ENCODE measurements around the gene KLHL33.

The KLHL33 gene

GRCh38 chr14:20380681-20381080 lies 55.3 kb downstream of the KLHL33 start:
- Histone ChIP-seq H3K4me1 (ENCODE audit: control insufficient read depth in 1 of 2, insufficient read depth in 2 of 2, low read length in 2 of 2) (no peaks in the 10 kb centered on the region), H3K23ac (ENCODE audit: low read length) (no peak overlapping the region), H3K18ac (ENCODE audit: low read length) (no peak overlapping the region), H3K4ac (ENCODE audit: low read depth, low read length) (no peak overlapping the region), H2BK12ac (ENCODE audit: low read length) (no peak overlapping the region), H2AFZ (ENCODE audit: insufficient read depth, low read length, poor library complexity) (no peak overlapping the region), H2BK5ac (ENCODE audit: low read depth, low read length, poor library complexity) (no peak overlapping the region), H3K14ac (ENCODE audit: low read length) (no peak overlapping the region), H3K4me3 (ENCODE audit: low read depth, low read length) (no peak overlapping the region), H3K36me3 (ENCODE audit: control insufficient read depth in 1 of 2, insufficient read depth in 2 of 2, low read length in 2 of 2) (peaks cover 77 to 88% of the 10 kb centered on the region in 2 experiments), H3K79me2 (ENCODE audit: control insufficient read depth, insufficient read depth, low read length, poor library complexity) (no peaks in the 10 kb centered on the region), H4K12ac (ENCODE audit: low read depth, low read length) (no peak overlapping the region), H4K8ac (ENCODE audit: low read depth, low read length) (no peak overlapping the region), H4K91ac (ENCODE audit: low read depth, low read length) (no peak overlapping the region), H2AK5ac (ENCODE audit: low read length) (no peak overlapping the region), H3K9me3 (ENCODE audit: insufficient read depth, low read depth, low read length) (peaks cover 2% of the 10 kb centered on the region), H3K79me1 (ENCODE audit: low read length) (no peaks in the 10 kb centered on the region), H3K27ac (ENCODE audit: low read depth, low read length) (no peak overlapping the region), H3K4me2 (ENCODE audit: low read length) (no peak overlapping the region), H3K27me3 (ENCODE audit: insufficient read depth, low read length) (no peaks in the 10 kb centered on the region), H2BK120ac (ENCODE audit: insufficient read depth, low read length, poor library complexity) (no peak overlapping the region), H3K9ac (ENCODE audit: low read length) (no peak overlapping the region)
- no peak for DNase-seq
- WGBS (ENCODE audit: extremely low coverage, insufficient coverage, insufficient read length), result no CpG with 5 or more reads among the region's 6 CpGs

- Histone ChIP-seq H3K79me2 (ENCODE audit: control insufficient read depth, insufficient read depth, low read length, poor library complexity) (no peaks in the 10 kb centered on the region), H3K4me1 (ENCODE audit: control insufficient read depth in 1 of 2, insufficient read depth in 2 of 2, low read length in 2 of 2) (no peaks in the 10 kb centered on the region), H3K23ac (ENCODE audit: low read length) (no peak overlapping the region), H3K18ac (ENCODE audit: low read length) (no peak overlapping the region), H4K12ac (ENCODE audit: low read depth, low read length) (no peak overlapping the region), H3K79me1 (ENCODE audit: low read length) (no peaks in the 10 kb centered on the region), H4K8ac (ENCODE audit: low read depth, low read length) (no peak overlapping the region), H3K36me3 (ENCODE audit: control insufficient read depth in 1 of 2, insufficient read depth in 2 of 2, low read length in 2 of 2) (peaks cover 76 to 85% of the 10 kb centered on the region in 2 experiments), H3K27ac (ENCODE audit: low read depth, low read length) (no peak overlapping the region), H3K9ac (ENCODE audit: low read length) (no peak overlapping the region), H2BK120ac (ENCODE audit: insufficient read depth, low read length, poor library complexity) (no peak overlapping the region), H3K14ac (ENCODE audit: low read length) (no peak overlapping the region), H3K4me3 (ENCODE audit: low read depth, low read length) (no peak overlapping the region), H3K9me3 (ENCODE audit: insufficient read depth, low read depth, low read length) (peaks cover 2% of the 10 kb centered on the region), H2AFZ (ENCODE audit: insufficient read depth, low read length, poor library complexity) (no peak overlapping the region), H2BK5ac (ENCODE audit: low read depth, low read length, poor library complexity) (no peak overlapping the region), H3K4me2 (ENCODE audit: low read length) (no peak overlapping the region), H3K4ac (ENCODE audit: low read depth, low read length) (no peak overlapping the region), H2AK5ac (ENCODE audit: low read length) (no peak overlapping the region), H4K91ac (ENCODE audit: low read depth, low read length) (no peak overlapping the region), H2BK12ac (ENCODE audit: low read length) (no peak overlapping the region), H3K27me3 (ENCODE audit: insufficient read depth, low read length) (no peaks in the 10 kb centered on the region)
- DNase-seq, result no peak
- WGBS (ENCODE audit: extremely low coverage, insufficient coverage, insufficient read length), result no CpG with 5 or more reads among the region's 1 CpG
Observed at GRCh38 chr14:20379743-20380142, 56.2 kb downstream of the KLHL33 start.

GRCh38 chr14:20377171-20377570 lies 58.8 kb downstream of the KLHL33 start:
- Histone ChIP-seq H3K4me2 (ENCODE audit: low read length) (no peak overlapping the region), H2BK12ac (ENCODE audit: low read length) (no peak overlapping the region), H3K9ac (ENCODE audit: low read length) (no peak overlapping the region), H2AFZ (ENCODE audit: insufficient read depth, low read length, poor library complexity) (no peak overlapping the region), H3K79me2 (ENCODE audit: control insufficient read depth, insufficient read depth, low read length, poor library complexity) (no peaks in the 10 kb centered on the region), H4K8ac (ENCODE audit: low read depth, low read length) (no peak overlapping the region), H3K79me1 (ENCODE audit: low read length) (no peaks in the 10 kb centered on the region), H2BK5ac (ENCODE audit: low read depth, low read length, poor library complexity) (no peak overlapping the region), H3K4ac (ENCODE audit: low read depth, low read length) (no peak overlapping the region), H3K14ac (ENCODE audit: low read length) (no peak overlapping the region), H2AK5ac (ENCODE audit: low read length) (no peak overlapping the region), H3K4me1 (ENCODE audit: control insufficient read depth in 1 of 2, insufficient read depth in 2 of 2, low read length in 2 of 2) (no peaks in the 10 kb centered on the region), H3K18ac (ENCODE audit: low read length) (no peak overlapping the region), H3K27me3 (ENCODE audit: insufficient read depth, low read length) (no peaks in the 10 kb centered on the region), H3K27ac (ENCODE audit: low read depth, low read length) (no peak overlapping the region), H4K12ac (ENCODE audit: low read depth, low read length) (no peak overlapping the region), H3K4me3 (ENCODE audit: low read depth, low read length) (no peak overlapping the region), H2BK120ac (ENCODE audit: insufficient read depth, low read length, poor library complexity) (no peak overlapping the region), H3K9me3 (ENCODE audit: insufficient read depth, low read depth, low read length) (no peaks in the 10 kb centered on the region), H4K91ac (ENCODE audit: low read depth, low read length) (no peak overlapping the region), H3K23ac (ENCODE audit: low read length) (no peak overlapping the region), H3K36me3 (ENCODE audit: control insufficient read depth in 1 of 2, insufficient read depth in 2 of 2, low read length in 2 of 2) (peaks cover 66 to 81% of the 10 kb centered on the region in 2 experiments)
- DNase-seq, result no peak
- WGBS (ENCODE audit: extremely low coverage, insufficient coverage, insufficient read length), result no CpG with 5 or more reads among the region's 2 CpGs

- H4K12ac ChIP-seq (ENCODE audit: low read depth, low read length), result no peak overlapping the region
- H3K79me2 ChIP-seq (ENCODE audit: control insufficient read depth, insufficient read depth, low read length, poor library complexity), result no peaks in the 10 kb centered on the region
- H3K4me3 ChIP-seq (ENCODE audit: low read depth, low read length), result no peak overlapping the region
- H2BK5ac ChIP-seq (ENCODE audit: low read depth, low read length, poor library complexity), result no peak overlapping the region
- DNase-seq, result no peak
- H3K9me3 ChIP-seq (ENCODE audit: insufficient read depth, low read depth, low read length), result no peaks in the 10 kb centered on the region
- peaks cover 56 to 77% of the 10 kb centered on the region in 2 experiments for H3K36me3 ChIP-seq (ENCODE audit: control insufficient read depth in 1 of 2, insufficient read depth in 2 of 2, low read length in 2 of 2)
- no peak overlapping the region for H2AFZ ChIP-seq (ENCODE audit: insufficient read depth, low read length, poor library complexity)
- no peaks in the 10 kb centered on the region for H3K4me1 ChIP-seq (ENCODE audit: control insufficient read depth in 1 of 2, insufficient read depth in 2 of 2, low read length in 2 of 2)
- no peak overlapping the region for H3K18ac ChIP-seq (ENCODE audit: low read length)
- H2AK5ac ChIP-seq (ENCODE audit: low read length), result no peak overlapping the region
- no peak overlapping the region for H2BK120ac ChIP-seq (ENCODE audit: insufficient read depth, low read length, poor library complexity)
- no peaks in the 10 kb centered on the region for H3K27me3 ChIP-seq (ENCODE audit: insufficient read depth, low read length)
- H4K8ac ChIP-seq (ENCODE audit: low read depth, low read length), result no peak overlapping the region
- H4K91ac ChIP-seq (ENCODE audit: low read depth, low read length), result no peak overlapping the region
- H3K4me2 ChIP-seq (ENCODE audit: low read length), result no peak overlapping the region
- no peak overlapping the region for H3K27ac ChIP-seq (ENCODE audit: low read depth, low read length)
- peak overlapping the region; percentile 26 for H3K9ac ChIP-seq (ENCODE audit: low read length)
- no peak overlapping the region for H3K23ac ChIP-seq (ENCODE audit: low read length)
- no peak overlapping the region for H3K14ac ChIP-seq (ENCODE audit: low read length)
- no peaks in the 10 kb centered on the region for H3K79me1 ChIP-seq (ENCODE audit: low read length)
- no peak overlapping the region for H3K4ac ChIP-seq (ENCODE audit: low read depth, low read length)
- H2BK12ac ChIP-seq (ENCODE audit: low read length), result no peak overlapping the region
- no CpG with 5 or more reads among the region's 12 CpGs for WGBS (ENCODE audit: extremely low coverage, insufficient coverage, insufficient read length)
Observed at GRCh38 chr14:20376071-20376588, 59.8 kb downstream of the KLHL33 start.

Data from trophoblast cell (in vitro differentiated cells and primary cell).